ENCODE measurements around the gene PTGFRN.
"Not testable (repeated sequence)": the region's sequence is repeated elsewhere in the genome, so short reads cannot be mapped to it uniquely, and the experiment has no call there.

Gene PTGFRN

DNA sequence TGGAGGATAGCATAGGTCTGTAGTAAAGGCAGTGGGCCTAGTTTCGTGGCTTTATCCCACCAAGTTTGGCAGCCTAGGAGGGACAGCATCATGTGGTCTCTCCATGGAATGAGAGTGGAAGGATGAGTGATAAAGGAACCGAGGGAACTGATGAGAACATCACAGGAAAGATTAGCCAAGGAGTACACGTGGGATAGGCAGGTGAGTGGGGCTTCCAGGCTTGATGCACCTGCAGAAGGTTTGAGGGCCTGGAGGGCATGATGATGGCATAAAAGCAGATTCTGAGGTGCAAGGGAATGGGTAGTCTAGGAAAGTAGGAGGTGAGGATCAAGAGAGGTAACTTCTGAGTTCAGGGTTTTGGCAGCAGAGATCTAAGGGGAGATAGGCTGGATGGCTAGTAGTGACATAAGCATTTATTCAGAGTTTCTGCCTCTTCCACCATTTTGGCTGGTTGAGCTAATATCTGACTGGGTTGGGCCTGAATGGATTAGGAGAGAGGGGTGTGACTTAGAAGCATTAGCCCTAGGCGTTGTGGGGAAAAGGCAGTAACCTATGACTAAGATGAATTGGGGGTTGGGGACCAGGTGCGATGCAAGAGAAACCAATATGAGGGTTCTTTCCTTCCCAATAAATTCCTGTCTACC lies 9.1 kb downstream of the PTGFRN start:
- no peak for DNase-seq

DNA sequence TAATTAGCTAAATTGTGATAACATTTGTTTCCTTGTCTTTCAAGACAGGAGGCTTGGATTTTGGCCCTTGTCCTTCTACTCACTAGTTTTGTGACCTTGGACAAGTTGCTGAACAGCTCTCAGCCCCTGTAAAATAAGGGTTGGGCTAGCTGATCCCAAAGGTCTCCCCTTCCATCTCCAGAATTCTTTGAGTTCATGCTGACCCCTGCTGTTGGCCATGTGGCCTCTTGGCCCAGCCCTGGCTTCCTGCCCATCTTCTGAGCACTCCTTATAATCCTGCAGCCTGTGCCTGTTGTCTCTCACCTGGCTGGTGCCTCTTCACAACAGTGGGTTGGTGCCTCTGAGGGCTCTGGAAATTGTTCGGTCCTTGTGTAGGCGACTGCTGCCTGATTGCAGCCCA lies 10.1 kb downstream of the PTGFRN start:
- DNase-seq, result no peak

DNA sequence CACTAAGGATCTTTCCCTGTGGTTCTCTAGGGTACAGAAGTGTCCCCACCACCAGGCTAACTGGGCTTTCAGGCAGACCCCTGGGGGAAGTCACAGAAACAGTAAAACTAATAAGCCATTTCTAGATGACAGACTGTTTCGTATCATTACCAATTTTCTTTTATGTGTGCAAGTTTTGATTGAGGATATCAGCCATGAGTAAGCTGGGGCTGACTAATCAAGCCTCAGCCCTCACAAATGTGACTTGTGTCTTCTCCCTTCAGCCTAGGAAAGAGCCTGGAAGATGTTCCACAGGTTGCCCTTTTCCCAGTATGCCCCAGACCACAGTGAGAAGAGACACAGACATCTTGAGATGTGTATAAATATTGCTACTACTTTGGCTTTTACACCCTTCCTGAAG lies 10.5 kb downstream of the PTGFRN start:
- DNase-seq, result no peak

DNA sequence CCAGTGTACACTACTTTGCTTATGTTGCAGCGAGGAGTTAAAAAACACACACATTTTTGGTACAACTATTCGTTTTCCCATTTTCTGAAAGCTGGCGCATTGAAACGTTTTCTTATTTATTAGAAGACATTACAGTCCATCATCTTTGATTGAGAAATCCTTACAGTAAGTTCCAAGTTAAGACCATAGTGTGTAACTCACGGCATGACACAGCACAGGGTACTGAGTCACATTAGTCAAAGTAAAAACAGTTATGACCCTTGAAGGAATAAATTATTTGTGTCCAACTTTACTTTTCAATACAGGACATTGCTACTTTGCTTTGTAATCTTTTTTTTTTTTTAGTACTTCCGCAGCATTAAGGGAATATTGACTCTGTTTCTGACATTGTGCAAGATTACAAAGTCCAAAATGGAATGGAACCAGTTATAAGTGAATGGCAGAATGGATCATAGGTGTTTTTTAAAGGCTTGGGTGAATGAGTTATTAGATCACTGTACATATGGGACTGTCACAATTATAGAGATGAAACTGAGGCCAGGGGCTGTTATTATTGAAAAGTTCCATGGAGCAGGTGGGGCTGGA lies 11.7 kb downstream of the PTGFRN start:
- no peak for DNase-seq

DNA sequence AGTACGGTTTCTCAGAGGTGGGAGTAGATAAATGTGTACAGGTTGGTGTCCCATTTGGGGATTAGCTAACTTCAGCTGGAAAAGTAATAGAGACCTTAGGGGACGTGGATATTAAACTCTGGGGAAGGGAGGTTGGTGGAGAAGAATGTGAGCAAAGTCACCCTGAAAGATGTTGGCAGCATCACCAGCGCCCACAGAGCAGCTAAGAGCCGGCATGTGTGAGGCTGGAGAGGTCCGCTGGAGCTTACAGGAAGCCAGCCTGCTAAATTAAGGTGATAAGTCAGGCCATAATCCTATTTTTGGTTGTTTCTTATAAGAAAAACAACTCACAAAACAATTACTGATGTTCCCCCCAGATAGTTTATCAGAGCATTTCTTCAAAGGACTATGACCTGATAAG lies 12.2 kb downstream of the PTGFRN start:
- no peak for DNase-seq

DNA sequence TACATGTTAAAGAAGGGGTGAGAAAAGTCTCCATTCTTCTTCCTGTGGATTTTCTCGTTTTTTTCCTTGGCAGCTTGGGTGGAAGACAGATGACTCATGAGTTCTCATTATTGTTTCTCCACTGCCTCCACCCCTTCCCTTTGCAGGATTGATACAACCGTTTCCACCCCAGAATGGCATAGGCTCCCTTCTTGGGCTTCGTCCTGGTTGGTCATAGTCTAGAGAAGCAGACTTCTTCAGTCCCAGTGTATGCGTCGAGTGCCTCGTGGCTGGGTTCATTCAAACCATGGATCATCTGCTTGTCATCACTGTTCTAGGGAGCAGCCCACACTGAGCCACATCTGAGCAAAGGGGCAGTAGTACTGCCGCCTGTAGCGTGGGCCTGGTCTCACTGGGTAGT lies 13.7 kb downstream of the PTGFRN start:
- DNase-seq, result no peak

DNA sequence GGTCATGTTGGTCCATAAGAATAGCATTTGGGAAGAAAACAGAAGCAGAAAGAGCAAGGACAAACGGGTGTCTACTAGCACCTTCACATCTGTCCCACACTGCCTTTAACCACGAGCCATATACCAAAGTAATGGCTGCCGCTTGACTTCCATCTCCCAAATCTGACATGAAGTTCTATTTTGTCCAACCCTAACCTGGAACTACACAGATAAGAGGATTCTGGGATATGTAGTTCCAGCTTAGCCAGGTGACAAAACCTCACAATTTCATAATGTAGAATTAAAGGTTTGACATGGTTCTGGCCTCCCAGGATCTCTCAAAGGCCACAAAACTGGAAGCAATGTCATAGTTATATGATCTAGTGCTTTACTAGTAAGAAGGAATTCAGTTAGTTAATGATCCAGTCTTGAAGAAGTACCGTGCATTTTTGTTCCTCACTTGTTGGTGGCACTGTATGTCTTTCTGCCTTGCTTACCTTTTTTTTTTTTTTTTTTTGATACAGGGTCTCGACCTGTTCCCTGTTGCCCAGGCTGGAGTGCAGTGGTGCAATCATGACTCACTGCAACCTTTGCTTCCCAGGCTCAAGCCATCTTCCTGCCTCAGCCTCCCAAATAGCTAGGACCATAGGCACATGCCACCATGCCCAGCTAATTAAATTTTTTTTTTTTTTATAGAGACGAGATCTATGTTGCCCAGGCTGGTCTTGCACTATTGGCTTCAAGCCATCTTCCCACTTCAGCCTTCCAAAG lies 17.5 kb downstream of the PTGFRN start:
- DNase-seq, result no peak

DNA sequence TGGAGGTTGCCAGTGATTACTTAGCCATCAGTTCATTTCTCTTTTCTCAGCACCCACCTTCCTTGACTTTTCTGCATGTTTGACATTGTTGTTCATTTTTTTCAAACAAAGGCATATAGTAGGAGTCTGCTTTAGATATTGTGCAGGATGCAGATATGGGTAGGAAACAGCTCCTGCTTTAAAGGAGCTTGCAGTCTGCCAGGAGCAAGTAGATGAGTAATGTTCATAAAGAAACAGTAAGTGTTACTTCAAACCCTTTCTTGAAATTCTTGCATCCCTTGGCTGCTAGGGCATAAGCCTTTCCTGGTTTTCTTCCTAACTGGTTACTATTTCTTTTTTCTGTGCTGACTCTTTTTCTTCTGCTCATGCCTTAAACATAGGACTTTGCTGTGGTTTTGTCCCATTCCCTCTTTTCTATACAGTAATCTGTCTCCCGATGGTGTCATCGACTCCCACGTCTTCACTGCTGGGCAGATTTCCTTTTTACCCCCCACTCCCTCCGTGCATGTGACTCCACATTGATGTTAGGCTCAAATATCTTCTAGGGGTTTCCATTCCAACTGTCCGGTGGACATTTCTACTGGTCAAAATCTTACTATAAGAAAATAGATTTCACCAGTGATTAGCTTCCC lies 20.4 kb downstream of the PTGFRN start:
- DNase-seq, result no peak

DNA sequence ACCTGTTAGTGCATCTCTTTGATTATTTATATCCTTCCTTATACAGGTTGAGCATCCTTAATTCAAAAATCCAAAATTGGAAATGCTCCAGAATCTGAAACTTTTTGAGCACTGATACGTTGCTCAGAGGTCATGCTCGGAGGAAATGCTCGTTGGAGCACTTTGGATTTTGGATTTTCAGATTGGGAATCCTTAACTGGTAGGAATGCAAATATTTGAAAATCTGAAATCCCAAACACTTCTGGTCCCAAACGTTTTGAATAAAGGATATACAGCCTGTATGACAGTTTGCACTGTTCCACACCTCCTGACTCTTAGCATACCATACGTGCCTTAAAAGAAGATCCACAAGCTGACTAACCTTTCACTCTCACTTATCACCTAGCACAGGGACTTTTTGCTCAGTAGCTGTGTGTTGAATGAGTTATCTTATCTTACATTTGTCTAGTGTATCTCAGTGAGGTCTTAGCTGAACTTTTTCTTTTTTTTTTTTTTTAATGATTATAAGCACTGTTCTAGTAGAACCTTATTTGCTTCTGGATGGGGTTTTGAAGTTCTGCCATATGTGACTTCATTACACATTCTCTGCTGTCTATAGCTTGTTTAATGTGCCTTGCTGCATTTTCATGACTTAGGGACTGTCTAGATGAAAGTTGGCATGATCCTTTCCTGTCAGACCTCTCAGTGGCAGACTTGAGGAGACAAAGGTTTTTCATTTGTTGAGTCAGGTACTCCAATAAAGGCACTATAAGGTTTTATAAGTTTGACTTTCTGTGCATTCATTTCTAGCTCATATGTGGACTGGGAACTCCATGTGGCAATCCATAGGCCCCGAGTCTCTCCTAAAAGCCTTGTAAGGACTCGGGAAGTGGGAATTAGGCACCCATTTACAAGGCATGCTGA lies 21.6 kb downstream of the PTGFRN start:
- DNase-seq, result no peak

DNA sequence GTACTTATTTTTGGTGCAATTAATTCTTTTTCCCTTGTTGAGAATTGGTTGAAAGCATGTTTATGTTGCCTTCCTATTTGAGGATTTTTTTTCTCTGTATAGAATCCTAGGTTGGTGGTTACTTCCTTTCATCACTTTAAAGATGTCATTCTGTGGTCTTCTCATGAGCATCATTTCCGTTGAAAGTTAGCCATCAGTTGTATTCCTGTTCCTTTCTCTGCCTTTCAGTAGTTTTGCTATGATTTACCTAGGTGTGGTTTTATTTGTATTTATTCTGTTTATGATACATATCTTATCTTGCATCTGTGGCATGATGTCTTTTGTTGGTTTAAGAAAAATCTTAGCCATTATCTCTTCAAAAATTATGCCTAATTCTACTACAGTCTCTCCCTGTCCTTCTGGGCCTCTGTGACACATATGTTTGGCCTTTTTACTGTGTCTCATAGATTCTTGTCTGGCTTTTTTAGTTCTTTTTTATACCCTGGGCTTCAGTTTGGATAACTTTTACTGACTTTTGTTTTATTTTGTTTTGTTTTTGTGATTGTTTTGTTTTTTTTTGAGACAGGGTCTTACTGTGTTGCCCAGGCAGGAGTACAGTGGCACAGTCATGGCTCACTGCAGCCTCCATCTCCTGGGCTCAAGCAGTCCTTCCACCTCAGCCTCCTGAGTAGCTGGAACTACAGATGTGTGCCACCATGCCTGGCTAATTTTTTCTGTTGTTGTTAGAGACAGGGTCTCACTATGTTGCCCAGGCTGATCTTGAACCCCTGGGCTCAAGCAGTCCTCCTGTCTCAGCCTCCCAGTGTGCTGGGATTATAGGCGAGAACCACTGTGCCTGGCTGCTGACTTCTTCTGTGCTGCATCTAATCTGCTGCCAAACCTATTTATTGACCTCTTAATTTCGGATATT lies 24.1 kb downstream of the PTGFRN start:
- DNase-seq, result peak in 1 of 5 donors; percentile 80

DNA sequence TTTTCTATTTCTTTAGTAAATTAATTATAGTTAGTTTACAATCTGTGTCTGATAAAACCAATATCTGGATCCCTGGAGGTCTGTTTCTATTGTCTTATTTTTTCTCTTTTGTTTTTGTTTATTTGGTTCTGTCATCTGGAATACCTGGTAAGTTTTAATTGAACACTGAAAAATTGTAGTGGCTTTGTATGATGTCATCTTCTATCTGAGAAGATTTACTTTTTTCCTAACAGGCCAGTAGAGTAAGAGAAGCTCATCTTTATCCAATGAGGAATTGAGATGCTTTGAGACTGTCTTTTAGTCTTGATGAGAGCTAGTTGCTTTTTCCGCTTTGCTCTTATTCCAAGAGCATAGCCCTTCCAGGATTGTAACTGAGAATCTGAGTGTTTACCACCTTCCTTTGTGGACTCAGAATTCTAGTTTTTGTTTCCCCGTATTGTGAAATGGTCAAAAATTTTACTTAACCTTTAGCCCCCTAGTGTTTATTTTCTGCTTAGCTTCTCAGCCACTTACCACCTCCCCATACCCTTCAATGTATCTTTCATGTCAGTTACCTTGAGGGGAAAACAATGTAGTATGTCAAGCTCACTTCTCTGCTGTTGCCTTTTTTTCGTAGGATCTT lies 25.0 kb downstream of the PTGFRN start:
- peak in 1 of 5 donors; percentile 55 for DNase-seq

DNA sequence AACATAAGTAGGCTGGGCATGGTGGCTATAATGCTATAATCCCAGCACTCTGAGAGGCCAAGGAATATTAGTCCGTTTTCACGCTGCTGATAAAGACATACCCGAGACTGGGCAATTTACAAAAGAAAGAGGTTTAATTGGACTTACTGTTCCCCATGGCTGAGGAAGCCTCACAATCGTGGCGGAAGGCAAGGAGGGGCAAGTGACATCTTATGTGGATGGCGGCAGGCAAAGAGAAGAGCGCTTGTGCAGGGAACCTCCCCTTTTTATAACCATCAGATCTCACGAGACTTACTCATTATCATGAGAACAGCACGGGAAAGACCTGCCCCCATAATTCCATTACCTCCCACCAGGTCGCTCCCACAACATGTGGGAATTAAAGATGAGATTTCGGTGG lies 28.5 kb downstream of the PTGFRN start:
- DNase-seq, result no peak

DNA sequence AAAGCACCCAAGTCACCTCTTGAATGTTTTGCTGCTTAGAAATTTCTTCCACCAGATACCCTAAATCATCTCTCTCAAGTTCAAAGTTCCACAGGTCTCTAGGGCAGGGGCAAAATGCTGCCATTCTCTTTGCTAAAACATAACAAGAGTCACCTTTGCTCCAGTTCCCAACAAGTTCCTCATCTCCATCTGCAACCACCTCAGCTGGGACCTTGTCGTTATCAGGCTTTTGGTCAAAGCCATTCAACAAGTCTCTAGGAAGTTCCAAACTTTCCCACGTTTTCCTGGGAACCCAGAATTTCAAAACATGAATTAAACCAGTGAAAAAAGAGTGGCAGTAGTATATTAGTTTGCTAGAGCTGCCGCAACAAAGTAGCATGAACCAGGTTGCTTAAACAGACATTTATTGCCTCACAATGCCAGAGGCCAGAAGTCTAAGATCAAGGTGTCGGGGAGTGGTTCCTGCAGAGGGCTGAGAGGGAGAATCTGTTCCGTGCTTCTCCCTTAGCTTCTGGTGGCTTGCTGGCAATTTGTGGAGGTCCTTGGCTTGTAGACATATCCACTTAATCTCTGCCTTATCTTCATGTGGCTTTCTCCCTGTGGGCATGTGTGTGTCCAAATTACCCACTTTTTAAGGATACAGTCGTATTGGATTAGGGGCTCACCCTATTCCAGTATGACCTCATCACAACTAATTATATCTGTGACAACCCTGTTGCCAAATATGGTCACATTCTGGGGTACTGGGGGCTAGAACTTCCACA lies 30.2 kb downstream of the PTGFRN start:
- not testable (repeated sequence) for DNase-seq

DNA sequence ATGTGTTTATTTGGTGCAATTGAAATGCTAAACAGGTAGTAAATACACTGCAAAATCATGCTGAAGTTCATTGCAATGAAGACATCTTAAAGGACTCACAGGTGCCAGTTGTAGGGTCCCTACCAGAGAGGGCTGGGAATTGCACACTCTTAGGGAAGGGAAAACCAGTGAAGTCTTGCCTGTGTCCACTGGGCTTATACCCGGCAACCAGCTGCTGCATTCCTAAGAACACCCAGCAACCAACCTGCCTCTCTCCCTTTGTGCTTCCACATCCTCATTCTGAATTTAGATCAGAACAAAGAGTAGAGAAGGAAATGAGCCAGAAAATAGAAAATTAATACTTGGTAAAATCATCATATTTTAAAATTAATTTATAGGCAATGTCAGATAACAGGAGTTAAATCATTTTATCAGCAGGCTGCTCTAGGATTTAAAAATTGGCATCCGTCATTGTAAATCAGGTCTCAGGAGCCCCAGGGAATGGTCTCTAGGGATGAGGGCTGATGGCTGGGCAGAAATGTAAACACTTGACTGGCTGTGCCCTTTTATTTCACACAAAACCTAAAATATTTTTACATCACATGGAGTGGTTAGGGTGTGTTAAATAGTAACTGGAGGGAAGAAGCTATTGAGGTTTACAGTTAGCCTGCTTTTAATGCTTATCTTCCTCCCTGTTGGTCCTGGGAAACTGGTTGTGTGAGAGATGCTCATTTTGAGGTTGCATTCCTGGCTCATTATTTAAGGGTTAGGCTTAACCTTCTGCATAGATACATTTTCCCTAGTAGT lies 31.3 kb downstream of the PTGFRN start:
- no peak for DNase-seq

DNA sequence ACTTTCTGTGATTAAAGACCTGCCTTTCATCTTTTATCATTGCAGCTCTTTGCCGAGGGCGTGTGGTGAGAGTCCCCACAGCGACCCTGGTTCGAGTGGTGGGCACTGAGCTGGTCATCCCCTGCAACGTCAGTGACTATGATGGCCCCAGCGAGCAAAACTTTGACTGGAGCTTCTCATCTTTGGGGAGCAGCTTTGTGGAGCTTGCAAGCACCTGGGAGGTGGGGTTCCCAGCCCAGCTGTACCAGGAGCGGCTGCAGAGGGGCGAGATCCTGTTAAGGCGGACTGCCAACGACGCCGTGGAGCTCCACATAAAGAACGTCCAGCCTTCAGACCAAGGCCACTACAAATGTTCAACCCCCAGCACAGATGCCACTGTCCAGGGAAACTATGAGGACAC lies 32.0 kb downstream of the PTGFRN start:
- no peak for DNase-seq

DNA sequence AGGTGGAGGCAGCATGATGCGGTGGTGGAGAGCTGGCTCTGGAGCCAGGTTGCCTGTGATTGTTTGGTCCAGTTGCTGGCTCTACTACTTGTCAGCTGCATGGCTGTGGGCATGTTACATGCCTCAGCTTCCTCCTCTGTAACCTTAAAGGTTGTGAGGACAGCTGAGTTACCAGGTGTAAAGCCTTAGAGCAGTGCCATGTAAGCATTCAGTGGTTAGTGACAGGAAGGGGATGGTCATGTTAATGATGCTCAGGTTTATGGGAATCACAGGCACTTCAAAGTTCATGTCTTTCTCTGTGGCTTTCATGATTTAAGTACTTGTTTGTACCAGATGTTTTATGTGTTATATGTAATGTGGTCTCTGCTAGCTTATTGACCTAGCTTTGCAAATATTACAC lies 32.6 kb downstream of the PTGFRN start:
- DNase-seq, result peak in 1 of 5 donors; percentile 29

DNA sequence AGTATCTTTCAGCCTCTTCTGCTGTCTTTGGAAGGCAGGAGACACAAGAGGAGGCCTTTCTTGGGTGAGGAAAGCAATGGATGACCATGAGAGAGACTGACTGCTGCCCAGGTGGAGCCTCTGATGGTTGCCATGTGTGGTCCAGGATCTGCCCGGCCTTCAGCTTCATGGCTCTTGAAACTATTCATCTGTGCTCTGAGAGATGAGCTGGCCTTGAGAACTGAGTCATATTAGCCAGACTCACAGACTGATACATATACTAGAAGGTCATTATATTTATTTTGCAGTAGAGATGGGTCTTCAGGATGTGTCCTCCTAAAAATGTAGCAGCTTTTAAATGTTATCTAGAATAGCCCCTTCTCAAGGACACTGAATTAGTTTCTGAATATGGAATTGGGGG lies 33.7 kb downstream of the PTGFRN start:
- DNase-seq, result no peak

DNA sequence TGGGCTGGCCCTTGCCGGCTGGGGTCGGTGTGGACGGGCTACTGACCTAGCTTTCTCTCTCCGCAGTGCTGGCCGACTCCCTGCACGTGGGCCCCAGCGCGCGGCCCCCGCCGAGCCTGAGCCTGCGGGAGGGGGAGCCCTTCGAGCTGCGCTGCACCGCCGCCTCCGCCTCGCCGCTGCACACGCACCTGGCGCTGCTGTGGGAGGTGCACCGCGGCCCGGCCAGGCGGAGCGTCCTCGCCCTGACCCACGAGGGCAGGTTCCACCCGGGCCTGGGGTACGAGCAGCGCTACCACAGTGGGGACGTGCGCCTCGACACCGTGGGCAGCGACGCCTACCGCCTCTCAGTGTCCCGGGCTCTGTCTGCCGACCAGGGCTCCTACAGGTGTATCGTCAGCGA lies 34.9 kb downstream of the PTGFRN start:
- DNase-seq, result no peak

DNA sequence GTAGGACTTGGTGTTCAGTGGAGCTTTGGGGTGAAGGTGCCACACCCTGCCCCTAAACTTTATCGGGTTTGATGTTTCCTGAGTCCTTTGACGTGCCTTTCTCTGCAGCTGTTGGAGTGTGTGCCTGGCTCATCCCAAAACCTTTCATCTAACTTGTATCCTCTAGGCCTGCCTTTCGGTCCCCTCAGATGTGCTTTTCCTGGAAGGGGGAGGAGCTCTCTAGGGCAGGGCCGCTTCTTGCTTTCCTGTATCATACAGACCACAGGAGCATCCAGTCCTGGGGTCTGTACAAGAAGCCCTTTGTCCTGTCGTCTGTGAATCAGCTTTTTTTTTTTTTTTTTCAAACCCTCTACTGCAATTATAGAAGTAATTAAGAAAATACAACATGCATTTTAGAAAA lies 35.7 kb downstream of the PTGFRN start:
- no peak for DNase-seq

DNA sequence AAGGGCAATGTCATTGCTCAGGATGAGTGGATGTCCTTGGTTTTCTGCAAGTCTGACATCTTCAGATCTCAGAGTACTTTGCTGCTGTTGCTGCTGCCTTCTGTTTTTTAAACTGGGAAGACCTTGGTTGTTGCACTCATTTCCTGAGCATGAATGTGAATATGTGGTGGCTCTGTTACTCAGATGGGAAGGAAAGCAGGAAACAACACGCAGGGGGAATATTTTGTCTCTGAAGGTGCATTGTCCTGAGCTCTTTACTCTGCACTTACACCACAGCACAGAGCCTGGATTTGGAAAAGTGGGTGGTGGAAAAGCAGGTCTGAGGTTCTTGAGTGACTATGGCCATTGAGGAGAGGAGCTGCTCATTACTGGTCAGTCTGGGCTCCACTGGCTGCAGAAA lies 36.3 kb downstream of the PTGFRN start:
- DNase-seq, result no peak

Measured in T-helper 1 cell (primary cell).